Measurements from ENCODE around the gene ARID5B.

- TF ChIP-seq CTCF (tag by site-specific recombination; IDR thresholded peaks at IDR 0.05), result no peak
- TF ChIP-seq ZNF335 (tag by site-specific recombination; conservative IDR thresholded peaks at IDR 0.05), result no peak
- TF ChIP-seq ELK4 (IDR thresholded peaks at IDR 0.05; ENCODE audit: borderline replicate concordance, low read depth, low read length), result no peak
Observed at GRCh38 chr10:61949687-61950086, 48.2 kb downstream of the ARID5B start.

Data from HEK293 (cell line).